Sigmoid colon (tissue), 7 donors: Measurements from ENCODE around the gene RFT1. TPM values are rescaled to one million over a fixed set of nuclear protein-coding genes. Genes with fewer than 3 reads are reported as not detected.

Experiments
- DNase-seq: peaks from one replicate; pipeline ENCODE4 v3.0.0-alpha.2; 2019
- H3K27ac ChIP-seq, 4 donors: fragments of 200-600 bp; sonication (generic); one replicate each; pipeline ENCODE4 v1.5.1; 2016 to 2019; ENCODE audit warnings: mild to moderate bottlenecking in 1 of 4
- H3K27me3 ChIP-seq, 3 donors: fragments of 200-600 bp; sonication (generic); one replicate each; pipeline ENCODE4 v1.5.1; 2019; ENCODE audit warnings: mild to moderate bottlenecking in 1 of 3
- H3K36me3 ChIP-seq, 4 donors: fragments of 200-600 bp; sonication (generic); one replicate each; pipeline ENCODE4 v1.5.1; 2016 to 2019
- H3K4me1 ChIP-seq, 4 donors: fragments of 200-600 bp; sonication (generic); one replicate each; pipeline ENCODE4 v1.5.1; 2017 to 2019
- H3K4me3 ChIP-seq, 4 donors: fragments of 200-600 bp; sonication (generic); one replicate each; pipeline ENCODE4 v1.5.1; 2017 to 2019; ENCODE audit warnings: mild to moderate bottlenecking in 2 of 4, moderate library complexity in 1 of 4
- H3K9me3 ChIP-seq, 4 donors: fragments of 200-600 bp in 3 of 4; sonication (generic) in 3 of 4; one replicate each; pipeline versions ENCODE4 v1.5.1 to v1.6.1; 2013 to 2019
- EP300 ChIP-seq, 4 donors: sonication (generic); formaldehyde crosslinking; IDR thresholded peaks; one replicate each; pipeline ENCODE4 v1.6.1; 2017; ENCODE audit warnings: antibody characterized with exemption in 4 of 4
- POLR2A ChIP-seq, 2 donors: fragments of 450-650 bp; IDR thresholded peaks; one replicate each; pipeline ENCODE4 v1.6.1; 2016; ENCODE audit warnings: antibody characterized with exemption in 2 of 2, mild to moderate bottlenecking in 2 of 2, moderate library complexity in 2 of 2
- POLR2AphosphoS5 ChIP-seq, 4 donors: sonication (generic); formaldehyde crosslinking; IDR thresholded peaks; one replicate each; pipeline ENCODE4 v1.6.1; 2017; ENCODE audit warnings: antibody characterized with exemption in 4 of 4
- WGBS, 2 donors: extraction: QIAGEN DNeasy Blood & Tissue Kit; methylation state at CpG; one replicate each; pipeline ENCODE4 v1.1.7; 2013; 5-methylcytosine and 5-hydroxymethylcytosine counted together
- intact Hi-C: fragments of 100-400 bp; cut with DNase I; formaldehyde crosslinking; loops from one replicate; pipeline ENCODE4 v1.15.1; 2023
- polyA plus RNA-seq, 3 donors: library from polyadenylated mRNA; stranded (reverse); fragments of 200-250 nt; gene quantifications; one replicate each; pipeline ENCODE4 v1.2.3, GENCODE V29; 2013
- total RNA-seq, 4 donors: library from RNA; depleted of rRNA; stranded (reverse); fragments of >200 nt; gene quantifications; one replicate each; pipeline ENCODE4 v1.1.0, GENCODE V29; 2016
- TF ChIP-seq, protein P1 (sequence below), 4 experiments: fragments of 450-650 bp in 3 of 4; fragments of 200-600 bp in 1 of 4; IDR thresholded peaks; one replicate each; pipeline ENCODE4 v1.5.1; 2016 to 2019; ENCODE audit warnings: antibody characterized with exemption in 4 of 4, mild to moderate bottlenecking in 3 of 4, moderate library complexity in 2 of 4
- donor health status: healthy with polysubstance abuse.
- donor health status: Bipolar disorder and iron deficiency.
- donor health status: healthy.

Gene RFT1
- total and polyA plus RNA-seq, 7 donors, result 3.0 to 13.2 (median 6.3) TPM

DNA sequence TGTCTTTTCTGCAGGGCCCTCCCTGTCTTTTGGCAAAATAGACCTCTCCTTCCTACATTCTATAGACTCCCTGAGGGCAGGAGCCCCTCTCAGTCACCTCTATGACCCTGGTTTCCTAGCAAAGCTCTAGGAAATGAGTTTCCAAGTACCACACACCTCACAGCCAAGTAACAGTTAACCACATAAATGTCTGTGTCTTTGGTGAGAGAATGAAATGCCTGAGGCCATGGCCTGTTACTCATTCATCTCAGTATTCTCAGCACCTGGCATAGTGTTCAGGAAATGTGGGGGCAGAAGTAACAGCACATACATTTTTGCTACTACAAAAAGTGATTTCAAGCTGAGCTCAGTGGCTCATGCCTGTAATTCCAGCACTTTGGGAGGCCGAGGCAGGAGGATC is 21.0 kb downstream of the RFT1 start:
- intact Hi-C loops, result no loop called here
- Histone ChIP-seq H3K4me3 (no peak overlapping the region), H3K27ac (peak overlapping the region; percentile 68 to 82 (median 72)), H3K4me1 (peaks cover 0 to 49% (median 40%) of the 10 kb centered on the region in 4 donors), H3K9me3 (no peaks in the 10 kb centered on the region), H3K36me3 (peaks cover 0 to 31% (median 5%) of the 10 kb centered on the region in 4 donors), H3K27me3 (no peaks in the 10 kb centered on the region)
- 83 to 93% methylated on average over 1 of the region's 1 CpG for WGBS, 2 donors
- TF ChIP-seq EP300 (IDR thresholded peaks at IDR 0.05) (no peak), POLR2A (IDR thresholded peaks at IDR 0.05) (no peak), POLR2AphosphoS5 (IDR thresholded peaks at IDR 0.05) (no peak)
- TF ChIP-seq, protein P1, sequence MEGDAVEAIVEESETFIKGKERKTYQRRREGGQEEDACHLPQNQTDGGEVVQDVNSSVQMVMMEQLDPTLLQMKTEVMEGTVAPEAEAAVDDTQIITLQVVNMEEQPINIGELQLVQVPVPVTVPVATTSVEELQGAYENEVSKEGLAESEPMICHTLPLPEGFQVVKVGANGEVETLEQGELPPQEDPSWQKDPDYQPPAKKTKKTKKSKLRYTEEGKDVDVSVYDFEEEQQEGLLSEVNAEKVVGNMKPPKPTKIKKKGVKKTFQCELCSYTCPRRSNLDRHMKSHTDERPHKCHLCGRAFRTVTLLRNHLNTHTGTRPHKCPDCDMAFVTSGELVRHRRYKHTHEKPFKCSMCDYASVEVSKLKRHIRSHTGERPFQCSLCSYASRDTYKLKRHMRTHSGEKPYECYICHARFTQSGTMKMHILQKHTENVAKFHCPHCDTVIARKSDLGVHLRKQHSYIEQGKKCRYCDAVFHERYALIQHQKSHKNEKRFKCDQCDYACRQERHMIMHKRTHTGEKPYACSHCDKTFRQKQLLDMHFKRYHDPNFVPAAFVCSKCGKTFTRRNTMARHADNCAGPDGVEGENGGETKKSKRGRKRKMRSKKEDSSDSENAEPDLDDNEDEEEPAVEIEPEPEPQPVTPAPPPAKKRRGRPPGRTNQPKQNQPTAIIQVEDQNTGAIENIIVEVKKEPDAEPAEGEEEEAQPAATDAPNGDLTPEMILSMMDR (IDR thresholded peaks at IDR 0.05), result no peak
- DNase-seq, result no peak

DNA sequence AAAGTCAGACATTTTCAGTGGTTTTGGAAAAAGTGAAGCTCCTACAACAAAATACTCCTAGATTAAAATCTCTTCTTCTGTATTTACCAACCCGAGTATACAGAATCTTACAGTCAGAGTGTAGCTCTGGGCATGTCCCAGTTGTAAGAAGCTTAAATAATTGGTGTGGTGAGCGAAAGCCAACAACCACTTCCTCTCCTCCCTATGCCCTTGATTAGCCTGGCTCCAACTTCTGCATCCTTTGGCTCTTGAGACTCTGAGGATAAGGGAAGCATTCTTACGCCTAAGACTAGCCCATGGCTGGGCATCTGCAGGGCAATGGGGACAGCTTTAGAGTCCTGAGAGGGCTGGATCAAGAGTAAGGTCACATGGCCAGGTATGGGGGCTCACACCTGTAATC is 25.5 kb downstream of the RFT1 start:
- no peak for DNase-seq
- 55 to 60% methylated on average over 3 of the region's 3 CpGs for WGBS, 2 donors
- intact Hi-C loops, result no loop called here
- H3K4me1 ChIP-seq, result peaks cover 0 to 9% (median 6%) of the 10 kb centered on the region in 4 donors
- H3K27ac ChIP-seq, result no peak overlapping the region
- TF ChIP-seq POLR2AphosphoS5 (IDR thresholded peaks at IDR 0.05) (no peak), POLR2A (IDR thresholded peaks at IDR 0.05) (no peak), EP300 (IDR thresholded peaks at IDR 0.05) (no peak)
- TF ChIP-seq, protein P1 (IDR thresholded peaks at IDR 0.05), result no peak
- no peak overlapping the region for H3K4me3 ChIP-seq
- peaks cover 0 to 67% (median 22%) of the 10 kb centered on the region in 4 donors for H3K36me3 ChIP-seq
- no peaks in the 10 kb centered on the region for H3K9me3 ChIP-seq
- no peaks in the 10 kb centered on the region for H3K27me3 ChIP-seq

DNA sequence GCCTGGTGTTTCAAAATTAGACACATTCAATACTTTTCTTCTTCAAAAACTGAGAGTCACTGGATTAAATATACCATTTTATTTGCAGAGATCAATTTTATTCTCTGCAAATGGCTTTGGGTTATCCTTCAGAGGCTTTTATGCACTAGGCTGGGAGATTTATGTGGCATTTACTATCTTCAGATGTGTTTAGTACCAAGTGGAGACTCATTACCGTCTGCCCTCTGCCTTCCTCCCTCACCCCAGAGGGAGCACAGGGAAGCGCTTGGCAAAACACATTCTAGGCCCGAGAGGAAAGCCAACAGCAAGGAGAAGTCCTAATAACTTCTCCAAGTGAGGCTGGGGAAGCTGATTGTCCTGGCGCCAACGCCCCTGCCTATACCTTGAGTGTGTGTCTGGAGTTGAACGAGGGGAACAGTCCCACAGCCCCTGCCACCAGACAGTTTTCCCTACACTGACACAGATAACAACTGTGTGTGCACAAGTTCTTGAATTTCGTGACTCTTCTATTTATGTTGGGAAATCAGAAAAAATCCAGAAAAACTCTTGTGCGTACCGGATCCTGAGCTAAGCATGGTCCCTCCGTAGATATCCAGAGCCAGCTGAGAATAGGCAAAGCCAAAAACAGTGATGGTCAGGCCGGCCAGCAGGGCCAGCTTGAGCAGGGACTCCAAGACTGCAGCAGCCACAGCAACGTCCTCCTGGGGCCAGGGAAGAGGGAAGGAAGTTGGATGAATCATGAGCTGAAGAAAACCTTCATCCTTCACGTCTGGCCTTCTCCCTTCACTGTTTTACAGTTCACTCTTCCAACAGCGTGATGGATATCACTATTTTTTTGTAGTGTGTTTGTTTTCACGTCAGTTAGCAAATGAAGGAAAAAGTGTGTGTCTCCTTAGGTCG is 26.6 kb downstream of the RFT1 start:
- Histone ChIP-seq H3K4me1 (no peaks in the 10 kb centered on the region), H3K9me3 (no peaks in the 10 kb centered on the region), H3K27ac (no peak overlapping the region), H3K27me3 (no peaks in the 10 kb centered on the region), H3K36me3 (peaks cover 0 to 68% (median 26%) of the 10 kb centered on the region in 4 donors), H3K4me3 (no peak overlapping the region)
- WGBS, 2 donors, result 87 to 88% methylated on average over 16 of the region's 16 CpGs
- DNase-seq, result no peak
- TF ChIP-seq POLR2A (IDR thresholded peaks at IDR 0.05) (no peak), EP300 (IDR thresholded peaks at IDR 0.05) (no peak), POLR2AphosphoS5 (IDR thresholded peaks at IDR 0.05) (no peak)
- TF ChIP-seq, protein P1 (IDR thresholded peaks at IDR 0.05), result no peak
- intact Hi-C loops, result no loop called here

DNA sequence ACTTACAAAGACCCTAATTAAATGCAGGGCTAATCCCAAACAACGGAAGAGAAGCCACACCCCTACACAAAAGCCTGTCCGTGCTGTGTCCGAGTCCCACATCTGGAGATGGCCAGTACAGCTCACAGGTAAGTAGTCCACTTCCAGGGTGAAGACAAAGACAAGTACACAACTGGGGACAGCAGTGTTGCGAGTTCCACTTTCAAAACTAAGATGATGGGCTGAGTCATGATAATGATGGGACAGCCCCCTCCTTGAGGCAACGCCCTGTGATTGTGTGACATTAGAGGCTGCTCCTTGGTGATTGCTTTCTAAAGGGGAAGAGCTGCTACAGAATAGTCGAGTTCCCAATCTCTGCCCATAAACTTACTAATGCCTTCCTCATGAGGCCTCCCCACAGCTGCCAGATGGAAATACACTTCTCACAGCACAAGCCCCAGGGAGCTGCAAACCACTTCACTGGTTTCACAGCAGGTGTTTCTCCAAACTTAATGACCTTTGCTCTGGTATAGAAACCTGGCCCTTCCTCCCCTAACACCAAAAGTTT is 27.6 kb downstream of the RFT1 start:
- H3K27me3 ChIP-seq, result no peaks in the 10 kb centered on the region
- intact Hi-C loops, result no loop called here
- no peaks in the 10 kb centered on the region for H3K4me1 ChIP-seq
- no peak for DNase-seq
- H3K4me3 ChIP-seq, result no peak overlapping the region
- H3K36me3 ChIP-seq, result peaks cover 0 to 76% (median 26%) of the 10 kb centered on the region in 4 donors
- no peak overlapping the region for H3K27ac ChIP-seq
- whole genome bisulfite sequencing, 2 donors, result 40 to 50% methylated on average over 6 of the region's 6 CpGs
- no peaks in the 10 kb centered on the region for H3K9me3 ChIP-seq
- TF ChIP-seq POLR2A (IDR thresholded peaks at IDR 0.05) (no peak), POLR2AphosphoS5 (IDR thresholded peaks at IDR 0.05) (no peak), EP300 (IDR thresholded peaks at IDR 0.05) (no peak)
- TF ChIP-seq, protein P1 (IDR thresholded peaks at IDR 0.05), result no peak
